H9 (cell line): ENCODE data around the gene KRTAP5-10. TPM values are rescaled to one million over a fixed set of nuclear protein-coding genes. Genes with fewer than 3 reads are reported as not detected.

Experiments used
- DNase-seq: peaks from one replicate; pipeline ENCODE4 v3.0.0-alpha.2; 2017
- H2AFZ ChIP-seq: one replicate; pipeline ENCODE4 v1.6.1; 2013; ENCODE audit warnings: mild to moderate bottlenecking, low read length, control low read depth, moderate library complexity
- H2AK5ac ChIP-seq: 2 replicates; pipeline ENCODE4 v1.6.1; 2013; ENCODE audit warnings: low read length, control low read depth, mixed read lengths; ENCODE audit not compliant: insufficient read length
- H2BK120ac ChIP-seq: one replicate; pipeline ENCODE4 v1.6.1; 2013; ENCODE audit warnings: low read depth, mild to moderate bottlenecking, low read length, control low read depth, inconsistent platforms; ENCODE audit not compliant: poor library complexity, severe bottlenecking
- H2BK12ac ChIP-seq: 2 replicates; pipeline ENCODE4 v1.6.1; 2013; ENCODE audit warnings: low read length, control low read depth, mixed read lengths, low read depth; ENCODE audit not compliant: insufficient read length
- H2BK15ac ChIP-seq: 2 replicates; pipeline ENCODE4 v1.6.1; 2013; ENCODE audit warnings: low read depth, low read length, control low read depth
- H2BK20ac ChIP-seq: one replicate; pipeline ENCODE4 v1.6.1; 2013; ENCODE audit warnings: low read depth, mild to moderate bottlenecking, low read length, control low read depth, inconsistent platforms; ENCODE audit not compliant: poor library complexity, severe bottlenecking
- H2BK5ac ChIP-seq: 2 replicates; pipeline ENCODE4 v1.6.1; 2013; ENCODE audit warnings: low read length, control low read depth, mixed read lengths; ENCODE audit not compliant: insufficient read length
- H3K14ac ChIP-seq: 2 replicates; pipeline ENCODE4 v1.6.1; 2013; ENCODE audit warnings: low read length, control low read depth; ENCODE audit not compliant: insufficient read depth
- H3K18ac ChIP-seq: 2 replicates; pipeline ENCODE4 v1.6.1; 2013; ENCODE audit warnings: low read depth, mild to moderate bottlenecking, mixed read lengths, low read length, control low read depth; ENCODE audit not compliant: insufficient read length
- H3K23ac ChIP-seq: 2 replicates; pipeline ENCODE4 v1.6.1; 2013; ENCODE audit warnings: low read length, control low read depth, mixed read lengths, low read depth; ENCODE audit not compliant: insufficient read length
- H3K23me2 ChIP-seq: 2 replicates; pipeline ENCODE4 v1.6.1; 2013; ENCODE audit warnings: low read depth, mild to moderate bottlenecking, mixed read lengths, low read length, control low read depth; ENCODE audit not compliant: insufficient read length, poor library complexity, severe bottlenecking
- H3K27ac ChIP-seq: 2 replicates; pipeline ENCODE4 v1.5.1; 2013; ENCODE audit warnings: low read length, control low read depth, mixed read lengths, low read depth; ENCODE audit not compliant: insufficient read length
- H3K27me3 ChIP-seq: 2 replicates; pipeline ENCODE4 v1.6.1; 2013; ENCODE audit warnings: low read length, control low read depth, inconsistent platforms; ENCODE audit not compliant: insufficient read depth
- H3K4ac ChIP-seq: 2 replicates; pipeline ENCODE4 v1.6.1; 2013; ENCODE audit warnings: low read depth, mild to moderate bottlenecking, control low read depth, inconsistent platforms, low read length, moderate library complexity
- H3K4me1 ChIP-seq: 2 replicates; pipeline ENCODE4 v1.6.1; 2013; ENCODE audit warnings: low read length, control low read depth, inconsistent platforms; ENCODE audit not compliant: insufficient read depth
- H3K4me2 ChIP-seq: 2 replicates; pipeline ENCODE4 v1.6.1; 2013; ENCODE audit warnings: low read length, control low read depth, mixed read lengths; ENCODE audit not compliant: insufficient read length, insufficient read depth
- H3K56ac ChIP-seq: 2 replicates; pipeline ENCODE4 v1.6.1; 2013; ENCODE audit warnings: low read depth, mild to moderate bottlenecking, mixed read lengths, low read length, control low read depth; ENCODE audit not compliant: insufficient read length
- H3K79me1 ChIP-seq: 2 replicates; pipeline ENCODE4 v1.6.1; 2013; ENCODE audit warnings: low read depth, mild to moderate bottlenecking, moderate library complexity, low read length, control low read depth, inconsistent platforms; ENCODE audit not compliant: insufficient read depth, poor library complexity, severe bottlenecking
- H3K79me2 ChIP-seq: 2 replicates; pipeline ENCODE4 v1.6.1; 2013; ENCODE audit warnings: low read length, control low read depth, inconsistent platforms; ENCODE audit not compliant: insufficient read depth
- H3K9ac ChIP-seq: 2 replicates; pipeline ENCODE4 v1.6.1; 2013; ENCODE audit warnings: low read length, control low read depth, mixed read lengths; ENCODE audit not compliant: insufficient read length; ENCODE audit errors: extremely low read depth
- H3K9me3 ChIP-seq: one replicate; pipeline ENCODE4 v1.6.1; 2013; ENCODE audit warnings: low read depth, low read length, inconsistent platforms; ENCODE audit not compliant: control insufficient read depth
- H3T11ph ChIP-seq: one replicate; pipeline ENCODE4 v1.6.1; 2013; ENCODE audit warnings: mild to moderate bottlenecking, low read length, control low read depth, inconsistent platforms
- H4K20me1 ChIP-seq: one replicate; pipeline ENCODE4 v1.6.1; 2013; ENCODE audit not compliant: control insufficient read depth, insufficient read length, insufficient read depth
- H4K5ac ChIP-seq: 2 replicates; pipeline ENCODE4 v1.6.1; 2013; ENCODE audit warnings: low read depth, mild to moderate bottlenecking, mixed read lengths, low read length, control low read depth; ENCODE audit not compliant: insufficient read length
- H4K8ac ChIP-seq: replicated peaks from 2 replicates; pipeline ENCODE4 v1.6.1; 2013; ENCODE audit warnings: low read length, control low read depth, mixed read lengths, low read depth; ENCODE audit not compliant: insufficient read length
- H4K91ac ChIP-seq: 2 replicates; pipeline ENCODE4 v1.6.1; 2013; ENCODE audit warnings: low read depth, mild to moderate bottlenecking, moderate library complexity, mixed read lengths, low read length, control low read depth; ENCODE audit not compliant: insufficient read length
- H3K27ac Mint-ChIP-seq, 3 experiments: 2 replicates in 2 of 3; 3 replicates in 1 of 3; pipeline ENCODE4 v1.8.0; 2020 to 2021; ENCODE audit warnings: mixed read lengths in 3 of 3, mild to moderate bottlenecking in 1 of 3, moderate library complexity in 1 of 3
- H3K27me3 Mint-ChIP-seq: 2 replicates; pipeline ENCODE4 v1.8.0; 2021; ENCODE audit warnings: low read depth, mild to moderate bottlenecking, moderate library complexity, mixed read lengths
- H3K36me3 Mint-ChIP-seq, 3 experiments: 2 replicates in 2 of 3; 3 replicates in 1 of 3; pipeline ENCODE4 v1.8.0; 2020 to 2021; ENCODE audit warnings: low read depth in 3 of 3, mixed read lengths in 3 of 3; ENCODE audit not compliant: insufficient read depth in 1 of 3
- H3K4me1 Mint-ChIP-seq, 2 experiments: 2 replicates each; pipeline ENCODE4 v1.8.0; 2020; ENCODE audit warnings: mixed read lengths in 2 of 2
- H3K4me3 Mint-ChIP-seq, 2 experiments: 2 replicates in 1 of 2; 3 replicates in 1 of 2; pipeline ENCODE4 v1.8.0; 2020 to 2021; ENCODE audit warnings: mild to moderate bottlenecking in 2 of 2, mixed read lengths in 2 of 2, moderate library complexity in 1 of 2
- H3K9me3 Mint-ChIP-seq, 2 experiments: 2 replicates in 1 of 2; 3 replicates in 1 of 2; pipeline ENCODE4 v1.8.0; 2020; ENCODE audit warnings: mild to moderate bottlenecking in 2 of 2, mixed read lengths in 2 of 2, moderate library complexity in 1 of 2
- CTCF ChIP-seq: fragments of 200-600 bp; sonication (generic); conservative IDR thresholded peaks from 3 replicates; pipeline ENCODE4 v1.8.0; 2021; ENCODE audit warnings: antibody characterized with exemption, mild to moderate bottlenecking
- WGBS: extraction: QIAGEN DNeasy Blood & Tissue Kit; methylation state at CpG from one replicate; pipeline ENCODE4 v1.1.7; 2013; ENCODE audit warnings: missing lambda C conversion rate, low lambda C conversion rate, mixed read lengths; ENCODE audit not compliant: insufficient read length; ENCODE audit errors: extremely low coverage; 5-methylcytosine and 5-hydroxymethylcytosine counted together
- total RNA-seq: library from RNA; stranded (reverse); gene quantifications from 2 replicates; pipeline ENCODE4 v1.2.1, GENCODE V29; 2021

The KRTAP5-10 gene
- total RNA-seq, 1 experiment from 2014 or later = not detected

DNA sequence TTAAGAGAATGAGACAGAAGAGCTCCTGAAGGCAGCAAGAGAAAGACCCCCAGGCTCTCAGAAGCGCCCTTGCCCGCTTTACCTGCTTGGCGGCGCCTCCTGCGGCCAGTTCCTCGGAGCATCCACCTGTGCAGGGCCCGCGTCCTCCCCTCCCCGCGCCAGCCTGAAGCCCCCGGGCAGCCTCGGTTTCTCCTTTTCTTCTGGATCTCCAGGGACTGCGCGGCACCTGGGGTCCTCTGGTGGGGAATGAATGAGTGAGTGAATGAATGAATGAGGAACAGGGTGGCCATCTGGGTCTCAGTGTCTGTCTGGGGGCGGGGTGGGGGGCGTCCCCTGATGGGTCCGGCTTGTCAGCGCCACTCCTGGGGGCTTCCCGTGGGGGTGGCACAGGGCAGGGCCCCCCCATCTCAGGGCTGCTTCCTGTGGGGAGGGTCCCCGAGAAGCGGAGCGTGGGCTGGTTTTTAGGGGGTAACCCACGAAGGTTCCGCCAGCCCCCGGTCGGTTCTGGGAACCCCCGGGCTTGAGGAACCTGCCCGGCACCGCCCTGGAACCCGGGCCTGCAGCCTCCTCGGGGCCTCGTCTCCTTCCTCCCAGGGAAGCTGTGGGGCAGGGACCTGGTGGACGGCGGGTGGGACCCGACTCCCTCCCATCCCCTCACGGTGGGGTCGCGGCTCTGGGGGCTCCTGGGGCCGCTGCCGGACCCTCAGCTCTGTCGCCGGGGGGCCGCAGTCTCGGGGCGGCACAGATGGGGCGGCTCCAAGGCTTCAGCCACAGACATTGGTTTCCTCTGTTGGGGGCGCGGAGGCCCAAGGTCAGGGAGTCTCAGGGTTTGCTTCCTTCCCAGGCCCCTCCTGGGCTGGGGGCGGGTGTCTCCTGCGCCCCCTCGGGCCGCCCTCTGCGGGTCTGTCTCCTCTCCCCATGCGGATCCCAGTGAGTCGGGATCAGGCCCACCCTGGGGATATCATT lies 46.6 kb upstream of the KRTAP5-10 start:
- no peak for DNase-seq
- Histone ChIP-seq H3K4me1 (no peaks in the 10 kb centered on the region), H2BK5ac (no peak overlapping the region), H3K14ac (no peak overlapping the region), H2BK20ac (no peak overlapping the region), H2BK12ac (no peak overlapping the region), H3K9me3 (no peaks in the 10 kb centered on the region), H2AFZ (no peak overlapping the region), H3K27me3 (no peaks in the 10 kb centered on the region), H3K4me2 (no peak overlapping the region), H3K23me2 (no peaks in the 10 kb centered on the region), H4K20me1 (no peaks in the 10 kb centered on the region), H3K4ac (no peak overlapping the region), H2BK15ac (no peak overlapping the region), H4K91ac (no peak overlapping the region), H3K18ac (no peak overlapping the region), H4K8ac (no peak overlapping the region), H3K79me1 (no peaks in the 10 kb centered on the region), H3K79me2 (no peaks in the 10 kb centered on the region), H3K23ac (no peak overlapping the region), H3T11ph (no peak overlapping the region), H3K9ac (no peak overlapping the region), H2BK120ac (no peak overlapping the region), H3K27ac (no peak overlapping the region), H2AK5ac (no peak overlapping the region), H3K56ac (no peak overlapping the region), H4K5ac (no peak overlapping the region)
- Mint-ChIP-seq H3K27me3 (peaks cover 3% of the 10 kb centered on the region), H3K36me3 (no peaks in the 10 kb centered on the region), H3K9me3 (peaks cover 0 to 4% of the 10 kb centered on the region in 2 experiments; a peak in 1 of 5 replicates), H3K27ac (peak overlapping the region in 1 of 3 experiments; percentile 52; a peak in 1 of 7 replicates), H3K4me1 (no peaks in the 10 kb centered on the region), H3K4me3 (no peak overlapping the region)
- no CpG with 5 or more reads among the region's 55 CpGs for WGBS
- no peak for TF ChIP-seq CTCF
